SH-SY5Y (cell line): ENCODE measurements around the gene DNAJC8.

ENCODE experiments used
- GATA2 ChIP-seq: IDR thresholded peaks from 2 replicates; pipeline ENCODE4 v1.6.1; 2011; ENCODE audit warnings: mild to moderate bottlenecking, low read depth, low read length
- GATA3 ChIP-seq: IDR thresholded peaks from 2 replicates; pipeline ENCODE4 v1.6.1; 2011; ENCODE audit warnings: low read depth, mild to moderate bottlenecking, low read length, moderate library complexity

GRCh38 chr1:28249013-28249865 is 16.4 kb upstream of the DNAJC8 start:
- TF ChIP-seq GATA2 (no peak), GATA3 (no peak)
